Liver (tissue), 5 donors: Measurements from ENCODE around the gene SLC38A11. TPM values are rescaled to one million over a fixed set of nuclear protein-coding genes. Genes with fewer than 3 reads are reported as not detected.

Source experiments
- polyA plus RNA-seq, 2 donors: library from polyadenylated mRNA; stranded (reverse) in 1 of 2; unstranded in 1 of 2; fragments of 200-250 nt in 1 of 2; fragments of >200 nt in 1 of 2; fragmentation: Nextera tagmentation in 1 of 2; extraction: Ambion mirVana in 1 of 2; gene quantifications; one replicate each; pipeline versions ENCODE4 v1.2.1 to v1.2.3, GENCODE V29; 2013 to 2015
- small RNA-seq: library from RNA; depleted of rRNA; stranded (forward); fragments of <200 nt; gene quantifications from one replicate; pipeline ENCODE3, GENCODE V24; 2014
- total RNA-seq, 2 donors: library from RNA; depleted of rRNA; stranded (reverse); fragments of >200 nt; gene quantifications; one replicate each; pipeline ENCODE4 v1.2.3, GENCODE V29; 2014
- donor health status: healthy.
- donor health status: healthy.
- donor health status: healthy.

SLC38A11 gene
- total and polyA plus RNA-seq, 4 donors, result 0.54 to 3.3 (median 2.3) TPM

Small RNAs within 50 kb of the gene (small RNA-seq; reads per million reads assigned to genes)
- gene RNA5SP110 (not detected), gene RNA5SP111 (not detected)

Other genes starting within 250 kb of the SLC38A11 start
- 100 to 1,000 TPM in 1 of 2 donors, 10 to 100 TPM in 1; 16.3 to 114 TPM for gene COBLL1, start 113.7 kb downstream of the SLC38A11 start, total RNA-seq
- gene COBLL1, start 113.7 kb downstream of the SLC38A11 start, polyA plus RNA-seq, result 10 to 100 TPM; 23.2 to 49.6 TPM
- gene SCN3A, start 248.5 kb upstream of the SLC38A11 start, total RNA-seq, result 1 to 10 TPM in 1 of 2 donors, under 1 TPM in 1; 0.50 to 1.0 TPM
- gene SCN3A, start 248.5 kb upstream of the SLC38A11 start, polyA plus RNA-seq, result under 1 TPM; 0.05 to 0.08 TPM